ENCODE measurements around the gene PLA2G4B. TPM values are rescaled to one million over a fixed set of nuclear protein-coding genes. Genes with fewer than 3 reads are reported as not detected.

PLA2G4B gene
- total RNA-seq, 1 experiment from 2014 or later, result 11.0 TPM

DNA sequence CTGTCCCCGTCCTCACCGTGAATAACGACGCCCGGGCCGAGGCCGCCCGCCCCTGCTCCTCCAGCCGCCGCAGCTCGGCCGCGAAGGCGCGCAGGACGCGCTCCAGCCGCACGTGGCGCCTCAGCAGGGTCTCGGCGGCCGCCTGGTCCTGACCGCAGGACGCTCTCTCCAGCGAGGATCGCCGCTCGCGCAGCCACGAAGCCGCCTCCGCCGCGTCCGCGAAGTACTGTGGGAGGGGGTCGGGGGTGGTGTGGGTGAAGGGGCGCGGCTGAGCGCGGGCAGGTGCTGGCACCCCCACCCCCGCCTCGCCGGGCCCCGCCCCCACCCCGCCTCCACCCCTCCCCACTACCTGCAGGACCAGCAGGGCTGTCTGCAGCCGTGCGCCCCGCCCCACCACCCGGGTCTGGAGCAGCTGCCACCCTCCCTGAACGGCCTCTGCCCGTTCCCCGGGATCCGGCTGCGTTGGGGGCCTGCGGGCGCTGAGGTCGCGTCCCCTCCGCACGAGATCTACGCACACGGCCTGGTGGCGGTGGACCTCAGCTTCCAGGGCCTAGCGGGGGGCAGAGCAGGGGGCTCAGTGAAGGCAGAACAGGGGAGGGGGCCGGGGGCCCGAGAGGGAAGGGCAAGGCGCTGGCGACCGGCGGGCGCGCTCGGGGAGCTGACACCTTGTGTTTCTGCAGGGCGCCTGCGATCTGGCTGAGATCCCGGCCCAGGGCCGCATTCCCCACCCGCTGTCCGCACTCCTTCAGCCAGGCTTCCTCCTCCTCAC lies 43.5 kb downstream of the PLA2G4B start (continued):
- TF ChIP-seq, protein P1, sequence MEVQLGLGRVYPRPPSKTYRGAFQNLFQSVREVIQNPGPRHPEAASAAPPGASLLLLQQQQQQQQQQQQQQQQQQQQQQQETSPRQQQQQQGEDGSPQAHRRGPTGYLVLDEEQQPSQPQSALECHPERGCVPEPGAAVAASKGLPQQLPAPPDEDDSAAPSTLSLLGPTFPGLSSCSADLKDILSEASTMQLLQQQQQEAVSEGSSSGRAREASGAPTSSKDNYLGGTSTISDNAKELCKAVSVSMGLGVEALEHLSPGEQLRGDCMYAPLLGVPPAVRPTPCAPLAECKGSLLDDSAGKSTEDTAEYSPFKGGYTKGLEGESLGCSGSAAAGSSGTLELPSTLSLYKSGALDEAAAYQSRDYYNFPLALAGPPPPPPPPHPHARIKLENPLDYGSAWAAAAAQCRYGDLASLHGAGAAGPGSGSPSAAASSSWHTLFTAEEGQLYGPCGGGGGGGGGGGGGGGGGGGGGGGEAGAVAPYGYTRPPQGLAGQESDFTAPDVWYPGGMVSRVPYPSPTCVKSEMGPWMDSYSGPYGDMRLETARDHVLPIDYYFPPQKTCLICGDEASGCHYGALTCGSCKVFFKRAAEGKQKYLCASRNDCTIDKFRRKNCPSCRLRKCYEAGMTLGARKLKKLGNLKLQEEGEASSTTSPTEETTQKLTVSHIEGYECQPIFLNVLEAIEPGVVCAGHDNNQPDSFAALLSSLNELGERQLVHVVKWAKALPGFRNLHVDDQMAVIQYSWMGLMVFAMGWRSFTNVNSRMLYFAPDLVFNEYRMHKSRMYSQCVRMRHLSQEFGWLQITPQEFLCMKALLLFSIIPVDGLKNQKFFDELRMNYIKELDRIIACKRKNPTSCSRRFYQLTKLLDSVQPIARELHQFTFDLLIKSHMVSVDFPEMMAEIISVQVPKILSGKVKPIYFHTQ (CRISPR knock-in tag; IDR thresholded peaks at IDR 0.05), result no peak
- TF ChIP-seq, protein P2, sequence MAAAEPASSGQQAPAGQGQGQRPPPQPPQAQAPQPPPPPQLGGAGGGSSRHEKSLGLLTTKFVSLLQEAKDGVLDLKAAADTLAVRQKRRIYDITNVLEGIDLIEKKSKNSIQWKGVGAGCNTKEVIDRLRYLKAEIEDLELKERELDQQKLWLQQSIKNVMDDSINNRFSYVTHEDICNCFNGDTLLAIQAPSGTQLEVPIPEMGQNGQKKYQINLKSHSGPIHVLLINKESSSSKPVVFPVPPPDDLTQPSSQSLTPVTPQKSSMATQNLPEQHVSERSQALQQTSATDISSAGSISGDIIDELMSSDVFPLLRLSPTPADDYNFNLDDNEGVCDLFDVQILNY (CRISPR knock-in tag; IDR thresholded peaks at IDR 0.05), result peak; percentile 84; the same call in 1 of the 2 replicates
- no peak for TF ChIP-seq OVOL2 (CRISPR knock-in tag; IDR thresholded peaks at IDR 0.05; ENCODE audit: borderline replicate concordance)
- TF ChIP-seq, protein P3, sequence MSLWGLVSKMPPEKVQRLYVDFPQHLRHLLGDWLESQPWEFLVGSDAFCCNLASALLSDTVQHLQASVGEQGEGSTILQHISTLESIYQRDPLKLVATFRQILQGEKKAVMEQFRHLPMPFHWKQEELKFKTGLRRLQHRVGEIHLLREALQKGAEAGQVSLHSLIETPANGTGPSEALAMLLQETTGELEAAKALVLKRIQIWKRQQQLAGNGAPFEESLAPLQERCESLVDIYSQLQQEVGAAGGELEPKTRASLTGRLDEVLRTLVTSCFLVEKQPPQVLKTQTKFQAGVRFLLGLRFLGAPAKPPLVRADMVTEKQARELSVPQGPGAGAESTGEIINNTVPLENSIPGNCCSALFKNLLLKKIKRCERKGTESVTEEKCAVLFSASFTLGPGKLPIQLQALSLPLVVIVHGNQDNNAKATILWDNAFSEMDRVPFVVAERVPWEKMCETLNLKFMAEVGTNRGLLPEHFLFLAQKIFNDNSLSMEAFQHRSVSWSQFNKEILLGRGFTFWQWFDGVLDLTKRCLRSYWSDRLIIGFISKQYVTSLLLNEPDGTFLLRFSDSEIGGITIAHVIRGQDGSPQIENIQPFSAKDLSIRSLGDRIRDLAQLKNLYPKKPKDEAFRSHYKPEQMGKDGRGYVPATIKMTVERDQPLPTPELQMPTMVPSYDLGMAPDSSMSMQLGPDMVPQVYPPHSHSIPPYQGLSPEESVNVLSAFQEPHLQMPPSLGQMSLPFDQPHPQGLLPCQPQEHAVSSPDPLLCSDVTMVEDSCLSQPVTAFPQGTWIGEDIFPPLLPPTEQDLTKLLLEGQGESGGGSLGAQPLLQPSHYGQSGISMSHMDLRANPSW (CRISPR knock-in tag; conservative IDR thresholded peaks at IDR 0.05; ENCODE audit: low read depth), result 0 out of 2 replicates have a peak, but pooled peaks have one; percentile 18
- TF ChIP-seq EMX1 (CRISPR knock-in tag; IDR thresholded peaks at IDR 0.05), result no peak
- TF ChIP-seq, protein P4, sequence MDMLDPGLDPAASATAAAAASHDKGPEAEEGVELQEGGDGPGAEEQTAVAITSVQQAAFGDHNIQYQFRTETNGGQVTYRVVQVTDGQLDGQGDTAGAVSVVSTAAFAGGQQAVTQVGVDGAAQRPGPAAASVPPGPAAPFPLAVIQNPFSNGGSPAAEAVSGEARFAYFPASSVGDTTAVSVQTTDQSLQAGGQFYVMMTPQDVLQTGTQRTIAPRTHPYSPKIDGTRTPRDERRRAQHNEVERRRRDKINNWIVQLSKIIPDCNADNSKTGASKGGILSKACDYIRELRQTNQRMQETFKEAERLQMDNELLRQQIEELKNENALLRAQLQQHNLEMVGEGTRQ (CRISPR knock-in tag; IDR thresholded peaks at IDR 0.05), result peak; percentile 52
- TF ChIP-seq GRHL2 (CRISPR knock-in tag; IDR thresholded peaks at IDR 0.05; ENCODE audit: insufficient replicate concordance, severe bottlenecking), result no peak
- TF ChIP-seq, protein P5, sequence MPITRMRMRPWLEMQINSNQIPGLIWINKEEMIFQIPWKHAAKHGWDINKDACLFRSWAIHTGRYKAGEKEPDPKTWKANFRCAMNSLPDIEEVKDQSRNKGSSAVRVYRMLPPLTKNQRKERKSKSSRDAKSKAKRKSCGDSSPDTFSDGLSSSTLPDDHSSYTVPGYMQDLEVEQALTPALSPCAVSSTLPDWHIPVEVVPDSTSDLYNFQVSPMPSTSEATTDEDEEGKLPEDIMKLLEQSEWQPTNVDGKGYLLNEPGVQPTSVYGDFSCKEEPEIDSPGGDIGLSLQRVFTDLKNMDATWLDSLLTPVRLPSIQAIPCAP (CRISPR knock-in tag; IDR thresholded peaks at IDR 0.05), result peak; percentile 96
- TF ChIP-seq RELA (CRISPR knock-in tag; IDR thresholded peaks at IDR 0.05; ENCODE audit: borderline replicate concordance), result peak; percentile 91; the same call in 1 of the 2 replicates
- TF ChIP-seq FOXJ3 (CRISPR knock-in tag; IDR thresholded peaks at IDR 0.05; ENCODE audit: borderline replicate concordance), result no peak
- TF ChIP-seq ZNF219 (CRISPR knock-in tag; IDR thresholded peaks at IDR 0.05; ENCODE audit: borderline replicate concordance), result peak; percentile 95
- TF ChIP-seq, protein P6, sequence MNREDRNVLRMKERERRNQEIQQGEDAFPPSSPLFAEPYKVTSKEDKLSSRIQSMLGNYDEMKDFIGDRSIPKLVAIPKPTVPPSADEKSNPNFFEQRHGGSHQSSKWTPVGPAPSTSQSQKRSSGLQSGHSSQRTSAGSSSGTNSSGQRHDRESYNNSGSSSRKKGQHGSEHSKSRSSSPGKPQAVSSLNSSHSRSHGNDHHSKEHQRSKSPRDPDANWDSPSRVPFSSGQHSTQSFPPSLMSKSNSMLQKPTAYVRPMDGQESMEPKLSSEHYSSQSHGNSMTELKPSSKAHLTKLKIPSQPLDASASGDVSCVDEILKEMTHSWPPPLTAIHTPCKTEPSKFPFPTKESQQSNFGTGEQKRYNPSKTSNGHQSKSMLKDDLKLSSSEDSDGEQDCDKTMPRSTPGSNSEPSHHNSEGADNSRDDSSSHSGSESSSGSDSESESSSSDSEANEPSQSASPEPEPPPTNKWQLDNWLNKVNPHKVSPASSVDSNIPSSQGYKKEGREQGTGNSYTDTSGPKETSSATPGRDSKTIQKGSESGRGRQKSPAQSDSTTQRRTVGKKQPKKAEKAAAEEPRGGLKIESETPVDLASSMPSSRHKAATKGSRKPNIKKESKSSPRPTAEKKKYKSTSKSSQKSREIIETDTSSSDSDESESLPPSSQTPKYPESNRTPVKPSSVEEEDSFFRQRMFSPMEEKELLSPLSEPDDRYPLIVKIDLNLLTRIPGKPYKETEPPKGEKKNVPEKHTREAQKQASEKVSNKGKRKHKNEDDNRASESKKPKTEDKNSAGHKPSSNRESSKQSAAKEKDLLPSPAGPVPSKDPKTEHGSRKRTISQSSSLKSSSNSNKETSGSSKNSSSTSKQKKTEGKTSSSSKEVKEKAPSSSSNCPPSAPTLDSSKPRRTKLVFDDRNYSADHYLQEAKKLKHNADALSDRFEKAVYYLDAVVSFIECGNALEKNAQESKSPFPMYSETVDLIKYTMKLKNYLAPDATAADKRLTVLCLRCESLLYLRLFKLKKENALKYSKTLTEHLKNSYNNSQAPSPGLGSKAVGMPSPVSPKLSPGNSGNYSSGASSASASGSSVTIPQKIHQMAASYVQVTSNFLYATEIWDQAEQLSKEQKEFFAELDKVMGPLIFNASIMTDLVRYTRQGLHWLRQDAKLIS (CRISPR knock-in tag; IDR thresholded peaks at IDR 0.05; ENCODE audit: borderline replicate concordance), result no peak
- TF ChIP-seq, protein P7, sequence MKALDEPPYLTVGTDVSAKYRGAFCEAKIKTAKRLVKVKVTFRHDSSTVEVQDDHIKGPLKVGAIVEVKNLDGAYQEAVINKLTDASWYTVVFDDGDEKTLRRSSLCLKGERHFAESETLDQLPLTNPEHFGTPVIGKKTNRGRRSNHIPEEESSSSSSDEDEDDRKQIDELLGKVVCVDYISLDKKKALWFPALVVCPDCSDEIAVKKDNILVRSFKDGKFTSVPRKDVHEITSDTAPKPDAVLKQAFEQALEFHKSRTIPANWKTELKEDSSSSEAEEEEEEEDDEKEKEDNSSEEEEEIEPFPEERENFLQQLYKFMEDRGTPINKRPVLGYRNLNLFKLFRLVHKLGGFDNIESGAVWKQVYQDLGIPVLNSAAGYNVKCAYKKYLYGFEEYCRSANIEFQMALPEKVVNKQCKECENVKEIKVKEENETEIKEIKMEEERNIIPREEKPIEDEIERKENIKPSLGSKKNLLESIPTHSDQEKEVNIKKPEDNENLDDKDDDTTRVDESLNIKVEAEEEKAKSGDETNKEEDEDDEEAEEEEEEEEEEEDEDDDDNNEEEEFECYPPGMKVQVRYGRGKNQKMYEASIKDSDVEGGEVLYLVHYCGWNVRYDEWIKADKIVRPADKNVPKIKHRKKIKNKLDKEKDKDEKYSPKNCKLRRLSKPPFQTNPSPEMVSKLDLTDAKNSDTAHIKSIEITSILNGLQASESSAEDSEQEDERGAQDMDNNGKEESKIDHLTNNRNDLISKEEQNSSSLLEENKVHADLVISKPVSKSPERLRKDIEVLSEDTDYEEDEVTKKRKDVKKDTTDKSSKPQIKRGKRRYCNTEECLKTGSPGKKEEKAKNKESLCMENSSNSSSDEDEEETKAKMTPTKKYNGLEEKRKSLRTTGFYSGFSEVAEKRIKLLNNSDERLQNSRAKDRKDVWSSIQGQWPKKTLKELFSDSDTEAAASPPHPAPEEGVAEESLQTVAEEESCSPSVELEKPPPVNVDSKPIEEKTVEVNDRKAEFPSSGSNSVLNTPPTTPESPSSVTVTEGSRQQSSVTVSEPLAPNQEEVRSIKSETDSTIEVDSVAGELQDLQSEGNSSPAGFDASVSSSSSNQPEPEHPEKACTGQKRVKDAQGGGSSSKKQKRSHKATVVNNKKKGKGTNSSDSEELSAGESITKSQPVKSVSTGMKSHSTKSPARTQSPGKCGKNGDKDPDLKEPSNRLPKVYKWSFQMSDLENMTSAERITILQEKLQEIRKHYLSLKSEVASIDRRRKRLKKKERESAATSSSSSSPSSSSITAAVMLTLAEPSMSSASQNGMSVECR (CRISPR knock-in tag; IDR thresholded peaks at IDR 0.05; ENCODE audit: borderline replicate concordance), result peak; percentile 65
- no peak for TF ChIP-seq SOX15 (CRISPR knock-in tag; IDR thresholded peaks at IDR 0.05)
- no peak for TF ChIP-seq MXD4 (CRISPR knock-in tag; IDR thresholded peaks at IDR 0.05; ENCODE audit: borderline replicate concordance)
- TF ChIP-seq, protein P8, sequence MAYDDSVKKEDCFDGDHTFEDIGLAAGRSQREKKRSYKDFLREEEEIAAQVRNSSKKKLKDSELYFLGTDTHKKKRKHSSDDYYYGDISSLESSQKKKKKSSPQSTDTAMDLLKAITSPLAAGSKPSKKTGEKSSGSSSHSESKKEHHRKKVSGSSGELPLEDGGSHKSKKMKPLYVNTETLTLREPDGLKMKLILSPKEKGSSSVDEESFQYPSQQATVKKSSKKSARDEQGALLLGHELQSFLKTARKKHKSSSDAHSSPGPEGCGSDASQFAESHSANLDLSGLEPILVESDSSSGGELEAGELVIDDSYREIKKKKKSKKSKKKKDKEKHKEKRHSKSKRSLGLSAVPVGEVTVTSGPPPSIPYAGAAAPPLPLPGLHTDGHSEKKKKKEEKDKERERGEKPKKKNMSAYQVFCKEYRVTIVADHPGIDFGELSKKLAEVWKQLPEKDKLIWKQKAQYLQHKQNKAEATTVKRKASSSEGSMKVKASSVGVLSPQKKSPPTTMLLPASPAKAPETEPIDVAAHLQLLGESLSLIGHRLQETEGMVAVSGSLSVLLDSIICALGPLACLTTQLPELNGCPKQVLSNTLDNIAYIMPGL (CRISPR knock-in tag; IDR thresholded peaks at IDR 0.05), result 0 out of 2 replicates have a peak, but pooled peaks have one; percentile 53
- TF ChIP-seq CBFB (CRISPR knock-in tag; IDR thresholded peaks at IDR 0.05; ENCODE audit: low read depth), result no peak
